Stimulated activated CD4-positive, alpha-beta T cell treated with anti-CD3 and anti-CD28 coated beads, Interleukin-2, amount 100 ng/mL, for 48 hours (primary cell): ENCODE results near the gene GLYAT.

Experiments used
- DNase-seq, 2 donors: peaks; one replicate each; pipeline ENCODE4 v3.0.0-alpha.2; 2020

Gene GLYAT

GRCh38 chr11:58731819-58732218 is at the start of gene GLYAT:
Gene GLYAT (minus strand): TSS chr11:58731943. CDS start chr11:58724496, 7,447 bp downstream.
- DNase-seq, result no peak

GRCh38 chr11:58781345-58781744 is 49.6 kb upstream of the GLYAT start:
- no peak for DNase-seq

GRCh38 chr11:58780578-58780977 is 48.8 kb upstream of the GLYAT start:
- DNase-seq, result no peak

DNA sequence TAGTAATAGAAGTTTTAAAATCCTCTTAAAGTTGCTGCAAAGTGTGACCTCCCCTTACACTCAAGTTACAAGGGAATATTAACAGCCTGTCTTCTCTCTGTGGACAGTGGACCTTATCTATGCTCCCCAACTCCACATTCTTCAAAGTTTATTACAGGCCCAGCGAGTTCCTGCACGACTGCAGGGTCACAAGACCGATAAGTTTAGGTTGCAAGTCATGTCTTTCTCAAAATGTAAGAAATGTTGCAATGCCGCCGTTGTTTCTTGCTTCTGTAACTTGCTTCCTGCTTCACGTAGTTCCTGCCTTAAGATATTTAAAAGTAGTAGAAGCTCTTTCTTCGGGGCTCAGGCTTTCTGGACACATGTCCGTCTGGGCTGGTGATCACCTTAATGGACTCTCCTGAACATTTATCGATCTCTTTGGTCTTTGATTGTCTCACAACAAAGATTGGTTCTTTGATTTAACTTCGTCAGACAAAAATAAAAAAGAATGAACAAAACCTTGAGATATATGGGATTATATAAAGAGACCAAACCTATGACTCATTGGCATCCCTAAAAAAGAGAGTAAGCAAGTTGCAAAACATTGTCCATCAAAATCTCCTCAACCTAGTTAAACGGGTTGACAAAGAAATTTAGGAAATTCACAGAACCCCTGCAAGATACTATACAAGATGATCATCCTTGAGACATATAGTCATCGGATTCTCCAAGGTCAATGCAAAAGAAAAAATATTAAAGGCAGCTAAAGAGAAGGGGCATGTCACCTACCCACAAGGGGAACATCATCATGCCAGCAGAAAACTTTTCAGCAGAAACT is 45.4 kb upstream of the GLYAT start:
- no peak for DNase-seq

GRCh38 chr11:58775066-58775708 is 43.4 kb upstream of the GLYAT start:
- DNase-seq, result no peak

DNA sequence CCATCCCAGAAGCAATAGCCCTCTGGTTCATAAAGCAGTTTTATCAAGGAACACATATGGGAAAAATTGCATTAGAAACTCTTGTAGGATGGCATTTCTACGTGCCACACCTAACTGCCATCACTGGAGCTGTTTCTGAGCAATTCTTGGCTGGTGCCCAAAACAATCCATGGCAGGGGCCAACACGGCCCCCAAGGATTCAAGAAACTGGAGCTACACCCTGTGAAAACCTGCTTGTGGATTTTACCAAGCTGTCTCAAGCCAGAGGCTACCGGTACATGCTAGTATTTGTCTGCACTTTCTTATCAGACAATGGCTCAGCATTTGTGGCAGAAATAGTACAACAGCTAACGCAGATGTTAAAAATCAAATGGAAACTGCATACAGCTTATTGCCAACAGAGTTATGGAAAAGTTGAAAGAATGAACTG is 42.4 kb upstream of the GLYAT start:
- no peak for DNase-seq

GRCh38 chr11:58773337-58773736 is 41.6 kb upstream of the GLYAT start:
- DNase-seq, result no peak

- no peak for DNase-seq
Observed at GRCh38 chr11:58772329-58773285, 40.9 kb upstream of the GLYAT start.

GRCh38 chr11:58771458-58771855 is 39.7 kb upstream of the GLYAT start:
- DNase-seq, result no peak

DNA sequence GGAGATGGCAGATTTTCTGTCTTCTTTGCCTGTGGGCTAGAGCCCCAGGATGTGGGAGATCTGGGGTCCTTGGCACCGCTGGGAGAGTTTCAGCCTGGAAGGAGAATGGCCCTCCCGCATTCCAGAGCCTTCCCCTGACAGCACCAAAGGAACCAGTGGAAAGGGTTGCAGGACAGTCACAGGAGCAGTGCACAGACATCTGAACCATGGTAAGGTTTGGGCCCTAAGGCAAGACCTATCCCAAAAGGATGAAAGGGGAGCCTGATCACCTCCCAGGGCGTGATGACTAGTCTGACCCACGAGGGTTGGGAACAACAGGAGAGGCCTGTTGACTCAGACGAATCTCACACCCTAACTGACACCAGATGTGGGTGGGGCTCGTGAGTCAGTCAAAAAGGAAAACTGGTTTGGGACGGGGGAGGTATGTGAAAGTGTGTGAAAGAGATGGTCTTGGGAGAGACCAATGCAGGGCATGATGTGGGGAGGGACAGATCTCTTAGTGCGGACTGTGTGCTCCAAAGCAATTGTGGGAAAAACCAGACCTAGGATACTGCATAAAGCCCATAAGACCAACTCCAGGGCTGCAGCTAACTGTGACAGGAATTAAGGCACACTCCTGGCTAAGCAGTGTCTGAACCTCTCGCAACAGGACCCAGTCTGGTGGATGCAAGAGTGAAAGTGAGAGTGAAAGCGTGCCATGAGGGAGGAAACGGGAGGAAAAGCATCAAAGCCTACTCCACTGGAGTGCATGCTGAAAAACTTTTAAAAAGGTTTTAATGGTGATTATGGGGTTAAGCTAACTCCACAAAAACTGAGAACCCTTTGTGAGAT is 39.1 kb upstream of the GLYAT start:
- peak in 1 of 2 donors; percentile 5 for DNase-seq

DNA sequence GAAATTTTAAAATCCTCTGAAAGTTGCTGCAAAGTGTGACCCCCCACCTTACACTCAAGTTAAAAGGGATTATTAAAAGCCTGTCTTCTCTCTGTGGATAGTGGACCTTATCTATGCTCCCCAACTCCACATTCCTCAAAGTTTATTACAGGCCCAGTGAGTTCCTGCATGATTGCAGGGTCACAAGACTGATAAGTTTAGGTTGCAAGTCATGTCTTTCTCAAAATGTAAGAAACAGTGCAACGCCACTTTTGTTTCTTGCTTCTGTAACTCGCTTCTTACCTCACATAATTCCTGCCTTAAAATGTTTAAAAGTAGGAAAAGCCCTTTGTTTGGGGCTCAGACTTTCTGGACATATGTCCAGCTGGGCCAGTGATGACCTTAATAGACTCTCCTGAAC is 38.4 kb upstream of the GLYAT start:
- DNase-seq, result no peak

GRCh38 chr11:58769308-58769707 is 37.6 kb upstream of the GLYAT start:
- no peak for DNase-seq

GRCh38 chr11:58768137-58768536 is 36.4 kb upstream of the GLYAT start:
- no peak for DNase-seq

- no peak for DNase-seq
Observed at GRCh38 chr11:58765078-58765477, 33.3 kb upstream of the GLYAT start.

- DNase-seq, result no peak
Observed at GRCh38 chr11:58763120-58763490, 31.4 kb upstream of the GLYAT start.

- DNase-seq, result no peak
Observed at GRCh38 chr11:58762284-58763119, 30.8 kb upstream of the GLYAT start.

- no peak for DNase-seq
Observed at GRCh38 chr11:58757439-58757838, 25.7 kb upstream of the GLYAT start.

- no peak for DNase-seq
Observed at GRCh38 chr11:58745705-58746364, 14.1 kb upstream of the GLYAT start.

DNA sequence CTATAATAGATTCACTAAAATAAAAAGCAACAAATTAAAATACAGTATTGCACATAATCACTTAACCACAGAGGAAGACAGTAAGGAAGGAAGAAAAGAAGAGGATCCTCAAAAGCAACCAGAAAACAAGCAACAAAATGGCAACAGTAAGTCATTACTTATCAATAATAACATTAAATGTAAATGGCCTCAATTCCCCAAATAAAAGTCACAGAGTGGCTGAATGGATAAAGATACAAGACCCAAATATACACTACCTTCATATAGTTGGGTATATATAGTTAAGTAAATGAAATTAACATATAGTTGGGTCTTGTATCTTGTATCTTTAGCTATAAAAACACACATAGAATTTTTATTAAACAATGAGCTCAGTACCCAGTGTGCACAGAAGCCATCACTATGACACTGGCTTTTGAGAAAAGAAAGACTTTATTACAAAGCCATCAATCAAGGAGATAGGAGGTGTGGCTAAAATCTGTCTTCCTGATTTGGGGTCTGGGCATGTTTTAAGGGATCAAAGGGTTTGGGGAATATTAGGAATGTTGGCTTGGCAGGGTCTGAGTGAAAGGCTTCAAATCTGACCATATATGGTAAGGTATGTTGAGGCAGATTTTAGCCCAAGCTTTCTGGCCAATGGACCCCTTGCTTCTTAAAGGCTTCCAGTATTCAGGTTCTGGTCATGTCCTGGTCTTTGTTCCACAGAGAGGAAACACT is 13.4 kb upstream of the GLYAT start:
- DNase-seq, result no peak
